C4-2B (cell line): ENCODE measurements around the gene PAMR1.

Experiments
- H3K27ac ChIP-seq: fragments of 450-650 bp; 2 replicates; pipeline ENCODE4 v1.5.1; 2017
- CTCF ChIP-seq: fragments of 450-650 bp; conservative IDR thresholded peaks from 2 replicates; pipeline ENCODE4 v1.5.1; 2017; ENCODE audit warnings: mild to moderate bottlenecking
- ZFX ChIP-seq: fragments of 450-650 bp; IDR thresholded peaks from 2 replicates; pipeline ENCODE4 v1.6.1; 2017

The PAMR1 gene

GRCh38 chr11:35425603-35426212 is 99.7 kb downstream of the PAMR1 start:
- TF ChIP-seq ZFX, result no peak
- no peak for TF ChIP-seq CTCF
- H3K27ac ChIP-seq, result no peak overlapping the region

- H3K27ac ChIP-seq, result no peak overlapping the region
- TF ChIP-seq ZFX (no peak), CTCF (no peak)
Measured at GRCh38 chr11:35424157-35424940, 101.1 kb downstream of the PAMR1 start.

- H3K27ac ChIP-seq, result no peak overlapping the region
- no peak for TF ChIP-seq ZFX
- no peak for TF ChIP-seq CTCF
Measured at GRCh38 chr11:35420371-35420770, 105.0 kb downstream of the PAMR1 start.

- no peak overlapping the region for H3K27ac ChIP-seq
- TF ChIP-seq ZFX (no peak), CTCF (no peak)
Measured at GRCh38 chr11:35419830-35420333, 105.5 kb downstream of the PAMR1 start.

- H3K27ac ChIP-seq, result no peak within 1 kb of the TSS
- TF ChIP-seq ZFX (no peak), CTCF (no peak)
Measured at GRCh38 chr11:35419184-35419829, 106.1 kb downstream of the PAMR1 start, which contains the start of gene SLC1A2. Gene SLC1A2 (minus strand): TSS chr11:35419558. CDS start chr11:35418966, 592 bp downstream.

GRCh38 chr11:35418282-35419183 is 106.9 kb downstream of the PAMR1 start:
- no peak for TF ChIP-seq ZFX
- no peak overlapping the region for H3K27ac ChIP-seq

- TF ChIP-seq CTCF (no peak), ZFX (no peak)
- H3K27ac ChIP-seq, result no peak overlapping the region
Measured at GRCh38 chr11:35415487-35415886, 109.9 kb downstream of the PAMR1 start.
